H1 (cell line): ENCODE results near the gene PGP. TPM values are rescaled to one million over a fixed set of nuclear protein-coding genes. Genes with fewer than 3 reads are reported as not detected.

Experiments used
- CTCF ChIA-PET: fragments of 300-600 bp; sonication (Branson Sonifier 250); formaldehyde crosslinking; loops from one replicate; lab custom pipeline; 2021; ENCODE audit not compliant: partially characterized antibody; lab: Charles Lee
- POLR2A ChIA-PET: fragments of 300-600 bp; sonication (Branson Sonifier 250); formaldehyde crosslinking; loops from one replicate; lab custom pipeline; 2021; ENCODE audit warnings: inconsistent platforms; ENCODE audit not compliant: partially characterized antibody; lab: Charles Lee
- DNase-seq, 2 experiments: peaks; one replicate each; pipeline versions ENCODE4 v3.0.0 to v3.0.0-alpha.2; 2010 to 2022; ENCODE audit warnings: low spot score in 2 of 2, low read depth in 1 of 2, mixed read lengths in 1 of 2
- FAIRE-seq: peaks from 2 replicates; lab custom pipeline; 2011; peaks lifted over from hg19 to GRCh38; lab: Jason Lieb, UNC
- H2AFZ ChIP-seq: 2 replicates; pipeline ENCODE4 v1.8.1; 2012; ENCODE audit warnings: low read length, inconsistent platforms
- H2AK5ac ChIP-seq: 2 replicates; pipeline ENCODE4 v1.6.1; 2013; ENCODE audit warnings: low read depth, low read length
- H2BK120ac ChIP-seq: replicated peaks from 2 replicates; pipeline ENCODE3; 2013; ENCODE audit warnings: low read depth, low read length, inconsistent platforms
- H2BK12ac ChIP-seq: 2 replicates; pipeline ENCODE4 v1.6.1; 2013; ENCODE audit warnings: low read depth, low read length
- H2BK15ac ChIP-seq: 2 replicates; pipeline ENCODE4 v1.6.1; 2013; ENCODE audit warnings: low read length
- H2BK20ac ChIP-seq: 2 replicates; pipeline ENCODE4 v1.6.1; 2013; ENCODE audit warnings: low read length
- H2BK5ac ChIP-seq: 2 replicates; pipeline ENCODE4 v1.6.1; 2013; ENCODE audit warnings: low read depth, low read length
- H3K14ac ChIP-seq: 2 replicates; pipeline ENCODE4 v1.6.1; 2013; ENCODE audit warnings: inconsistent platforms; ENCODE audit not compliant: insufficient read length
- H3K18ac ChIP-seq: 2 replicates; pipeline ENCODE4 v1.6.1; 2013; ENCODE audit warnings: low read length; ENCODE audit errors: extremely low read depth
- H3K23ac ChIP-seq: 2 replicates; pipeline ENCODE4 v1.6.1; 2013; ENCODE audit warnings: inconsistent platforms; ENCODE audit not compliant: insufficient read length
- H3K23me2 ChIP-seq: 2 replicates; pipeline ENCODE4 v1.6.1; 2013; ENCODE audit warnings: low read depth, low read length
- H3K27ac ChIP-seq: 2 replicates; pipeline ENCODE4 v1.6.1; 2011; ENCODE audit warnings: low read depth, low read length, inconsistent platforms
- H3K27me3 ChIP-seq, 4 experiments: replicated peaks in 1 of 4; 1 replicate in 1 of 4; 2 replicates in 3 of 4; pipeline versions ENCODE4 v1.6.1 to v1.8.1; 2011 to 2013; ENCODE audit warnings: low read length in 3 of 4, mild to moderate bottlenecking in 3 of 4, inconsistent platforms in 2 of 4, mixed read lengths in 2 of 4, moderate library complexity in 1 of 4; ENCODE audit not compliant: control insufficient read depth in 3 of 4, insufficient read depth in 3 of 4; ENCODE audit errors: extremely low read depth in 1 of 4
- H3K36me3 ChIP-seq, 4 experiments: 2 replicates each; pipeline versions ENCODE4 v1.6.1 to v1.8.1; 2011 to 2013; ENCODE audit warnings: mild to moderate bottlenecking in 4 of 4, low read length in 3 of 4, moderate library complexity in 2 of 4, control low read depth in 1 of 4, inconsistent platforms in 1 of 4; ENCODE audit not compliant: insufficient read depth in 4 of 4, control insufficient read depth in 2 of 4
- H3K4ac ChIP-seq: replicated peaks from 2 replicates; pipeline ENCODE3; 2013; ENCODE audit warnings: low read length, low read depth, mixed read lengths, inconsistent platforms; ENCODE audit not compliant: insufficient read length
- H3K4me1 ChIP-seq, 4 experiments: replicated peaks in 1 of 4; 1 replicate in 1 of 4; 2 replicates in 3 of 4; pipeline versions ENCODE4 v1.6.1 to v1.8.1; 2011 to 2013; ENCODE audit warnings: low read length in 3 of 4, inconsistent platforms in 2 of 4, mixed read lengths in 1 of 4; ENCODE audit not compliant: insufficient read depth in 4 of 4, control insufficient read depth in 3 of 4
- H3K4me2 ChIP-seq, 2 experiments: 2 replicates each; pipeline versions ENCODE4 v1.6.1 to v1.8.1; 2011 to 2013; ENCODE audit warnings: low read depth in 2 of 2, low read length in 2 of 2, control low read depth in 1 of 2, inconsistent platforms in 1 of 2, mild to moderate bottlenecking in 1 of 2; ENCODE audit not compliant: insufficient read depth in 1 of 2
- H3K4me3 ChIP-seq, 4 experiments: fragments of 200-600, 300-600 bp in 1 of 4; sonication (generic), shearing (Covaris generic), sonication (Bioruptor Twin) in 1 of 4; 2 replicates each; pipeline versions ENCODE4 v1.5.1 to v1.8.1; 2011 to 2016; ENCODE audit warnings: low read length in 4 of 4, low read depth in 3 of 4, control low read depth in 2 of 4, inconsistent platforms in 2 of 4, mild to moderate bottlenecking in 2 of 4, mixed read lengths in 1 of 4, moderate library complexity in 1 of 4; ENCODE audit not compliant: insufficient read depth in 2 of 4; ENCODE audit errors: extremely low read depth in 1 of 4
- H3K56ac ChIP-seq: replicated peaks from 2 replicates; pipeline ENCODE3; 2013; ENCODE audit warnings: low read depth, mild to moderate bottlenecking, mixed read lengths, low read length, inconsistent platforms; ENCODE audit not compliant: insufficient read length
- H3K79me1 ChIP-seq: 2 replicates; pipeline ENCODE4 v1.6.1; 2013; ENCODE audit warnings: low read depth, low read length, control low read depth
- H3K79me2 ChIP-seq, 2 experiments: 2 replicates each; pipeline versions ENCODE4 v1.6.1 to v1.8.1; 2012 to 2013; ENCODE audit warnings: low read length in 2 of 2, mild to moderate bottlenecking in 2 of 2, inconsistent platforms in 1 of 2; ENCODE audit not compliant: insufficient read depth in 2 of 2, control insufficient read depth in 1 of 2
- H3K9ac ChIP-seq, 4 experiments: replicated peaks in 1 of 4; 1 replicate in 1 of 4; 2 replicates in 3 of 4; pipeline versions ENCODE4 v1.6.1 to v1.8.1; 2011 to 2013; ENCODE audit warnings: low read depth in 3 of 4, low read length in 3 of 4, control low read depth in 2 of 4, mild to moderate bottlenecking in 2 of 4, moderate library complexity in 2 of 4, inconsistent platforms in 1 of 4; ENCODE audit errors: extremely low read depth in 1 of 4
- H3K9me3 ChIP-seq, 2 experiments: 2 replicates each; pipeline versions ENCODE4 v1.6.1 to v1.8.1; 2012 to 2013; ENCODE audit warnings: mild to moderate bottlenecking in 2 of 2, moderate library complexity in 2 of 2, control low read depth in 1 of 2, inconsistent platforms in 1 of 2, low read depth in 1 of 2, low read length in 1 of 2, mixed read lengths in 1 of 2; ENCODE audit not compliant: insufficient read depth in 2 of 2
- H4K20me1 ChIP-seq, 2 experiments: replicated peaks in 1 of 2; 2 replicates each; pipeline versions ENCODE3 to v1.8.1; 2011 to 2013; ENCODE audit warnings: inconsistent platforms in 2 of 2, low read length in 2 of 2, mild to moderate bottlenecking in 1 of 2; ENCODE audit not compliant: insufficient read depth in 2 of 2, control insufficient read depth in 1 of 2
- H4K5ac ChIP-seq: 2 replicates; pipeline ENCODE4 v1.6.1; 2013; ENCODE audit warnings: low read length, low read depth, mixed read lengths, inconsistent platforms; ENCODE audit not compliant: insufficient read length
- H4K8ac ChIP-seq: 2 replicates; pipeline ENCODE4 v1.8.0; 2013; ENCODE audit warnings: mild to moderate bottlenecking, moderate library complexity, low read length, inconsistent platforms; ENCODE audit not compliant: insufficient read depth; ENCODE audit errors: extremely low read depth
- H4K91ac ChIP-seq: replicated peaks from 2 replicates; pipeline ENCODE3; 2013; ENCODE audit warnings: low read length, mixed read lengths, inconsistent platforms; ENCODE audit not compliant: insufficient read length
- BACH1 ChIP-seq: IDR thresholded peaks from 2 replicates; pipeline ENCODE4 v1.6.1; 2012; ENCODE audit warnings: low read length, improper control_type of control experiment
- FOSL1 ChIP-seq: IDR thresholded peaks from 2 replicates; pipeline ENCODE4 v1.6.1; 2011; ENCODE audit warnings: mild to moderate bottlenecking, low read depth, low read length, moderate library complexity; ENCODE audit not compliant: insufficient read depth
- GTF2F1 ChIP-seq: IDR thresholded peaks from 2 replicates; pipeline ENCODE4 v1.6.1; 2012; ENCODE audit warnings: low read depth, low read length, improper control_type of control experiment, borderline replicate concordance
- KDM4A ChIP-seq: IDR thresholded peaks from one replicate; pipeline ENCODE4 v1.7.1; 2012; ENCODE audit warnings: low read depth, mild to moderate bottlenecking, moderate library complexity, low read length, inconsistent platforms; ENCODE audit not compliant: severe bottlenecking
- KDM5A ChIP-seq: fragments of 200-600 bp; IDR thresholded peaks from 2 replicates; pipeline ENCODE4 v1.7.1; 2012; ENCODE audit warnings: mild to moderate bottlenecking, low read length, inconsistent platforms, mixed read lengths
- POLR2A ChIP-seq, 2 experiments: IDR thresholded peaks; 1 replicate in 1 of 2; 2 replicates in 1 of 2; pipeline ENCODE4 v1.6.1; 2011; ENCODE audit warnings: low read depth in 2 of 2, low read length in 2 of 2, mild to moderate bottlenecking in 2 of 2; ENCODE audit errors: control extremely low read depth in 1 of 2
- RFX5 ChIP-seq: IDR thresholded peaks from 2 replicates; pipeline ENCODE4 v1.6.1; 2011; ENCODE audit warnings: low read depth, low read length, improper control_type of control experiment, borderline replicate concordance
- TCF12 ChIP-seq: IDR thresholded peaks from 2 replicates; pipeline ENCODE4 v1.6.1; 2011; ENCODE audit warnings: low read depth, mild to moderate bottlenecking, low read length
- WGBS, 2 experiments: shearing (Covaris generic) in 1 of 2; methylation state at CpG; one replicate each; pipeline versions ENCODE4 v1.1.6 to v1.1.7; 2013 to 2015; ENCODE audit warnings: low lambda C conversion rate in 2 of 2, mixed read lengths in 2 of 2, inconsistent platforms in 1 of 2, low coverage in 1 of 2, missing lambda C conversion rate in 1 of 2; ENCODE audit not compliant: insufficient replicate concordance in 2 of 2, insufficient coverage in 1 of 2, insufficient read length in 1 of 2; ENCODE audit errors: extremely low coverage in 1 of 2, missing lambda C conversion rate in 1 of 2; 5-methylcytosine and 5-hydroxymethylcytosine counted together
- polyA plus RNA-seq, 7 experiments: library from polyadenylated mRNA; depleted of rRNA in 3 of 7; stranded (reverse) in 5 of 7; unstranded in 2 of 7; fragments of >200 nt in 5 of 7; fragments of 200-250 nt in 2 of 7; gene quantifications; 1 replicate in 5 of 7; 2 replicates in 1 of 7; 4 replicates in 1 of 7; pipeline versions ENCODE4 v1.2.1 to v1.2.3, GENCODE V29; 2011 to 2013; ENCODE audit warnings: missing spikeins in 2 of 7, mixed read lengths in 2 of 7
- total RNA-seq: library from RNA; stranded (reverse); fragmentation: NEBNext Ultra II Directional; extraction: Animal tissue kit (Norgen Biotek cat#: 25700); gene quantifications from 2 replicates; pipeline ENCODE4 v1.2.1, GENCODE V29; 2021
- TF ChIP-seq, protein P1 (sequence below), 3 experiments: IDR thresholded peaks; 1 replicate in 2 of 3; 2 replicates in 1 of 3; pipeline versions ENCODE4 v1.5.1 to v1.6.1; 2011; ENCODE audit warnings: low read length in 3 of 3, mild to moderate bottlenecking in 3 of 3, inconsistent platforms in 2 of 3, low read depth in 1 of 3, moderate library complexity in 1 of 3; ENCODE audit not compliant: insufficient read depth in 1 of 3; ENCODE audit errors: control extremely low read depth in 1 of 3

The PGP gene
- total and polyA plus RNA-seq, 2 of the 8 experiments (the other 6 are each of a cell fraction or from before 2014, with no cell fraction given): 30.9 to 55.9 TPM

DNA sequence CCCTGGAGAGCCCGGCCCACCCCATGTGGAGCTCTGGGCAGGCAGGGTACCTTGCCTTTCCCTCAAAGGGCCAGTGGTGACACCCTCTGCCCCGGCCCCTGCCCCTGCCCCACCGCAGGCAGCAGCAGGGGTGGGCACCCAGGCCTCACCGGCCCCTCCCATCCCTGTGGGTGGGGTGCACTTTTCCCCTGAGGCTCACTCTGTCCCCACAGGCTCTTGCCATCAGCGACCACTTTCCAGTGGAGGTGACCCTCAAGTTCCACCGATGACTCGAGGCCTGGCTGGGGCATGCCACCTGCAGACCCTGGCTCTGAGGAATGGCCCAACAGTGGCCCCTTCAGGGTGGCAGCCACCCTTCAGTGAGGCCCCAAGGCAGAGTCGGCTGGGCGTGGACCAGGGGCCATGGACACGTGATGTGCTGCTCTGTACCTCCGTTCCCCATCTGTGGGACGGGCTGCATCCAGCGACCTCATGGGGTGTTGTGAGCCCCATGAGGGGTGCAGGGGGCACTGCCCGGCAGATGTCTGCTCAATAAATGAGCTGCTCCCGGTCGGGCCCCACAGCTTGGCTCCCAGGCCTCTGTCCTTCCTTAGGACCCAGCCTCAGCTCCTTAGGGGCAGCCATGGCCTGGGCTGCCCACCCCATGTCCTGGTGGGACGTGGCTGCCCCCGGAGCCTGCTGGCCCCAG is 23.7 kb upstream of the PGP start:
- no peak overlapping the region for H2BK5ac ChIP-seq
- ChIA-PET CTCF (interaction anchor here (0.5 to 1.8 kb wide), 12 partner anchors 9 to 1998 kb away, joined by 3 to 11 read pairs (median 4); partner anchors contain the start of gene ECI1), POLR2A (interaction anchor here (0.6 to 8.6 kb wide), 23 partner anchors 11 to 277 kb away, joined by 3 to 181 read pairs (median 5); partner anchors contain the start of genes BRICD5, E4F1, ECI1 and TEDC2)
- no peaks in the 10 kb centered on the region for H3K79me2 ChIP-seq
- H3K56ac ChIP-seq: no peak overlapping the region
- peak overlapping the region; percentile 78 to 82 for H3K4me2 ChIP-seq
- no peak overlapping the region for H4K5ac ChIP-seq
- H3K36me3 ChIP-seq: peaks cover 9 to 34% (median 13%) of the 10 kb centered on the region in 4 experiments; a peak in 7 of 8 replicates
- H3K4ac ChIP-seq: peak overlapping the region; percentile 78
- H4K8ac ChIP-seq: peak overlapping the region; percentile 28; the same call in 1 of the 2 replicates
- peak overlapping the region in 1 of 4 experiments; percentile 63; a peak in 1 of 8 replicates for H3K4me3 ChIP-seq
- H3K27ac ChIP-seq: no peak overlapping the region
- no peak overlapping the region for H3K9ac ChIP-seq
- FAIRE-seq (no peak), DNase-seq (peak in 1 of 2 experiments; percentile 67)
- no peak overlapping the region for H4K91ac ChIP-seq
- no peaks in the 10 kb centered on the region; the same call in 1 of the 2 replicates for H3K79me1 ChIP-seq
- no peak overlapping the region for H3K14ac ChIP-seq
- H2BK120ac ChIP-seq: no peak overlapping the region
- H2BK15ac ChIP-seq: no peak overlapping the region
- no peaks in the 10 kb centered on the region for H3K9me3 ChIP-seq
- H3K18ac ChIP-seq: no peak overlapping the region
- peaks cover 16% of the 10 kb centered on the region; the same call in 1 of the 2 replicates for H3K23me2 ChIP-seq
- peaks cover 0 to 18% of the 10 kb centered on the region in 2 experiments for H4K20me1 ChIP-seq
- peaks cover 4 to 20% (median 16%) of the 10 kb centered on the region in 4 experiments; a peak in 6 of 7 replicates for H3K27me3 ChIP-seq
- no peak overlapping the region for H2AFZ ChIP-seq
- no peak overlapping the region for H2BK20ac ChIP-seq
- H2BK12ac ChIP-seq: no peak overlapping the region
- peaks cover 0 to 19% (median 10%) of the 10 kb centered on the region in 4 experiments; a peak in 5 of 7 replicates for H3K4me1 ChIP-seq
- WGBS, 2 experiments: 62% methylated on average over 16 of the region's 18 CpGs; no CpG with 5 or more reads in 1 of the 2 experiments
- H2AK5ac ChIP-seq: no peak overlapping the region
- no peak overlapping the region for H3K23ac ChIP-seq
- TF ChIP-seq, protein P1, sequence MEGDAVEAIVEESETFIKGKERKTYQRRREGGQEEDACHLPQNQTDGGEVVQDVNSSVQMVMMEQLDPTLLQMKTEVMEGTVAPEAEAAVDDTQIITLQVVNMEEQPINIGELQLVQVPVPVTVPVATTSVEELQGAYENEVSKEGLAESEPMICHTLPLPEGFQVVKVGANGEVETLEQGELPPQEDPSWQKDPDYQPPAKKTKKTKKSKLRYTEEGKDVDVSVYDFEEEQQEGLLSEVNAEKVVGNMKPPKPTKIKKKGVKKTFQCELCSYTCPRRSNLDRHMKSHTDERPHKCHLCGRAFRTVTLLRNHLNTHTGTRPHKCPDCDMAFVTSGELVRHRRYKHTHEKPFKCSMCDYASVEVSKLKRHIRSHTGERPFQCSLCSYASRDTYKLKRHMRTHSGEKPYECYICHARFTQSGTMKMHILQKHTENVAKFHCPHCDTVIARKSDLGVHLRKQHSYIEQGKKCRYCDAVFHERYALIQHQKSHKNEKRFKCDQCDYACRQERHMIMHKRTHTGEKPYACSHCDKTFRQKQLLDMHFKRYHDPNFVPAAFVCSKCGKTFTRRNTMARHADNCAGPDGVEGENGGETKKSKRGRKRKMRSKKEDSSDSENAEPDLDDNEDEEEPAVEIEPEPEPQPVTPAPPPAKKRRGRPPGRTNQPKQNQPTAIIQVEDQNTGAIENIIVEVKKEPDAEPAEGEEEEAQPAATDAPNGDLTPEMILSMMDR (IDR thresholded peaks at IDR 0.05; ENCODE audit: control extremely low read depth in 1 of 3, insufficient read depth in 1 of 3, low read depth in 1 of 3, low read length in 3 of 3): peak in 1 of 3 experiments; percentile 20; a peak in 1 of 4 replicates
- TF ChIP-seq KDM5A: no peak
- peak in 1 of 2 experiments; percentile 16; a peak in 2 of 3 replicates for TF ChIP-seq POLR2A (IDR thresholded peaks at IDR 0.05; ENCODE audit: control extremely low read depth in 1 of 2, low read depth in 2 of 2, low read length in 2 of 2)
- TF ChIP-seq KDM4A: no peak
- no peak for TF ChIP-seq BACH1
- no peak for TF ChIP-seq RFX5
- no peak for TF ChIP-seq TCF12
- no peak for TF ChIP-seq FOSL1
- TF ChIP-seq GTF2F1: no peak
